GM21825 (cell line): Measurements from ENCODE around the gene CCT8.
A peak's percentile ranks its signal among the peaks of the same experiment; 100 is the strongest.
"Not testable (repeated sequence)": the region's sequence is repeated elsewhere in the genome, so short reads cannot be mapped to it uniquely, and the experiment has no call there.

Experiments used
- ATAC-seq: cut with Tn5 transposase; IDR thresholded peaks from one replicate; pipeline ENCODE4 v1.9.1; 2021; ENCODE audit warnings: mild to moderate bottlenecking, moderate library complexity; ENCODE audit not compliant: unreplicated experiment

Gene CCT8

DNA sequence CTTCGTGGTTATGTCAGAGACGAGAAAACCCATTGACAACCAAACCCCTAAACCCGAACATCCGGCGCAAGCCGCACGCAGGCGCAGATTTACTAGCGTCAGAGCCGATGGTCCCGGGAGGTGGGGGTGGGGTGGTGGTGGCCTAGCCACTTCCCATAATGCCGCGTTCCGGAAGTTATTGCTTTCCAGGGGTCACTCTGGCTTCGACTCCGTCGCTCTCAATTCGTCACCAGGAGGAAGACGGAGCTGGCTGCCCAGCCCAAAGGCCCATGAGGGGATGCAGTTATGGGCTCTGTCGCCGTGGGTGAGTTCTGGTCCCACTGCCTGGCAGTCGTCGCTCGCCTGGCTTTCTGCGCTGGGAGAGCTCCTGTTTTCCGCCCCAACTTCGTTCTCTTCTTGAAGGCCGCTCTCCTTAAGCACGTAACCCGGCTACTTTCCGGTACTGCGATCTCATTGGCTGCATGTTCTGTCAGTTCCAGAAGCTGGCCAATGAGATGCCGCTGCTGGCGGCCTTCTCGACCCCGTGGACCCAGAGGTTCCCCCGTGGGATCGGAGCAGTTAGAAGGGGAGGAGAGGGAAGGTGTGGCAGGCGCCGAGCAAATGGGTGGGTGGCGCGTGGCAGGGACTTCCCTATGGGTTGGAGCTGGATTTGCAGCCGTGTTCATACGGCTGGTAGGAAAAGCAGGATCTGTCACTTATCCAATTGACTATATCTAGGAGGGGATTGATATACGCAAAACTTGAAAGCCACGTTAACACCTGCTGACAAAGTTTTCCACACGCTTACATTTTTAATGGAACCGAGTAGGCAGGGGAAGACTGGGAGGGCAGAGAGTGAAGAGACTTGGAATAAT lies 48.7 kb downstream of the CCT8 start, which contains the start of gene USP16:
Gene USP16, plus strand, starts transcription at position 195 of the 854 bp plus-strand sequence. CDS start 3,246 bp downstream, outside the sequence.
- peak; percentile 95 for ATAC-seq

DNA sequence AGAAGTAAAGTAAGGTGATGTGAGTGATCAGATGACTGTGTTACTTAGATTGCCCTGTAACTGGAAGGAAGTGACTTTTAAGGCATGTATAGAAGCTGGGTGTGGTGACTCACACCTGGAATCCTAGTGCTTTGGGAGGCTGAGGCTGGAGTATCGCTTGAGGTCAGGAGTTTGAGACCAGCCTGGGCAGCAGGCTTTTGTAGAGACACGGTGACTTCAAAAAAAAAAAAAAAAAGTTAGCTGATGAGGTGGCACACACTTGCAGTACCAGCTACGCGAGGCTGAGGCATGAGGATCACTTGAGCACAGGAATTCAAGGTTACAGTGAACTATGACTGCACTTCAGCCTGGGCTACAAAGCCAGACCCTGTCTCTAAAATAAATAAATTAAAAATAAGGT lies 51.3 kb downstream of the CCT8 start:
- no peak for ATAC-seq

DNA sequence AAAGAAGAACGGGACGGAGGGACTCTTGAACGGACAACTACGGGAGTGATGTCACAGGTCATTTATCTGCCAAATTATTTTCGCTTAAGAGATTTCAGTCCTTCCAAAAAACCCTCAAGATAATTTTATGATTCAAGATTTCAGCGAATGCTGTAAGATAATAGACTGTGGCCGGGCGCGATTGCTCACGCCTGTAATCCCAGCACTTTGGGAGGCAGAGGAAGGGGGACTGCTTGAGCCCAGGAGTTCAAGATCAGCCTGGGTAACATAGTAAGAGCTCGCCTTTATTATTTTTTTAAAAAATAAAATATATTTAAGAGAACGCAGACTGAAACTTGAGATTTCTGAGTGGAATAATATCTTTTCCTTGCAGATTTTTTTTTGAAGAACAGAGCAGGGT lies 54.9 kb downstream of the CCT8 start:
- peak; percentile 7 for ATAC-seq

DNA sequence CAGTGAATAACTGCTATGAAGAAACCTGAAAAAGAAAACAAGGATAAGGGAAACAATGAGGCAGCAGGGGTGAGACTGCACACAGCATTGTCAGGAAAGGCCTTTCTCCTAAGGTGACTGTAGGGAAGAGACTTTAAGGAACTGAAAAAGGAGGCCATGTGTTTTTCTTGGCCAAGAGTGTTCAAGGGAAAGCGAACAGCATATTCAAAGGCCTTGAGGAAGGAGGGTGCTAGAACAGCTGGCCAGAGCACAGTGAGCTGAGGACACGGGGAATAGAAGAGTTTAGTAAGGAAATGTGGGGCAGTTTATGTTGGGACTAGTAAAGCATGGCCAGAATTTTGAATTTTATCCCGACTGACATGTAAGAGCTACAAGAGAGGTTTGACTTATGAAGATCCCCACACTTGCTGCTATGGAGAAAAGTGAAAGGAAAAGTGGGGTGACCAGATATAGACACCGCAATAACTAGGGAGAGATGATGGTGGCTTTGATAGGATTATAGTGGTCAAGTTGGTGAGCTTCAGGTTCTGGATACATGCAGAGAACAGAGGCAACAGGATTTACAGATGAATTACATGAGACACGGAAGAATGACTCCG lies 55.7 kb downstream of the CCT8 start:
- no peak for ATAC-seq

DNA sequence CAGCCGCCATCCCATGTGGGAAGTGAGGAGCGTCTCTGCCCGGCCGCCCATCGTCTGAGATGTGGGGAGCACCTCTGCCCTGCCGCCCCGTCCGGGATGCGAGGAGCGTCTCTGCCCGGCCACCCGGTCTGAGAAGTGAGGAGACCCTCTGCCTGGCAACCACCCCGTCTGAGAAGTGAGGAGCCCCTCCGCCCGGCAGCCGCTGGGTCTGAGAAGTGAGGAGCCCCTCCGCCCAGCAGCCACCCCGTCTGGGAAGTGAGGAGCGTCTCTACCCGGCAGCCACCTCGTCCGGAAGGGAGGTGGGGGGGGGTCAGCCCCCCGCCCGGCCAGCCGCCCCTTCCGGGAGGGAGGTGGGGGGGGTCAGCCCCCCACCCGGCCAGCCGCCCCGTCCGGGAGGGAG lies 62.2 kb downstream of the CCT8 start:
- not testable (repeated sequence) for ATAC-seq

GRCh38 chr21:29008367-29008766 lies 65.1 kb downstream of the CCT8 start:
- no peak for ATAC-seq

GRCh38 chr21:29007810-29008209 lies 65.6 kb downstream of the CCT8 start:
- no peak for ATAC-seq

DNA sequence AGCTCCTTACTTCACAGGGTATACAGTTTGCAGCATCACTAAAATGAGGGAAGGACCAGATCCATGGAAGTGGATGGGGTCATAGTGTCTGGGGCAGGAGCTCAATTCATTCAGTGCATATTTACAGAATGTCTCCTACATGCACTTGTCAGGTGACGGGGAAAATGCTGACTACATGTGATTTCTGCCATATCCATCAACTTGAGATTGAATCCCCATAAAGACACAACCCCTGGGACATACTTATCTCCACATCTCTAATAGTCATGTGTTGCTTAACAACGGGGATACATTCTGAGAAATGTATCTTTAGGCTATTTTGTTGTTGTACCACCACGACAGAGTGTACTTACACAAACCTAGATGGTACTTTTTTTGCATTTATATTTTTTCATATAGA lies 66.3 kb downstream of the CCT8 start:
- ATAC-seq: no peak
